SK-N-MC (cell line): ENCODE measurements around the gene ALPK1.

Experiments
- EZH2 ChIP-seq: fragments of 200-600 bp; sonication (generic); IDR thresholded peaks from one replicate; pipeline ENCODE4 v1.6.1; 2017; ENCODE audit warnings: antibody characterized with exemption
- POLR2AphosphoS5 ChIP-seq: IDR thresholded peaks from 2 replicates; pipeline ENCODE4 v1.6.1; 2012; ENCODE audit warnings: mild to moderate bottlenecking, low read depth, low read length, borderline replicate concordance

DNA sequence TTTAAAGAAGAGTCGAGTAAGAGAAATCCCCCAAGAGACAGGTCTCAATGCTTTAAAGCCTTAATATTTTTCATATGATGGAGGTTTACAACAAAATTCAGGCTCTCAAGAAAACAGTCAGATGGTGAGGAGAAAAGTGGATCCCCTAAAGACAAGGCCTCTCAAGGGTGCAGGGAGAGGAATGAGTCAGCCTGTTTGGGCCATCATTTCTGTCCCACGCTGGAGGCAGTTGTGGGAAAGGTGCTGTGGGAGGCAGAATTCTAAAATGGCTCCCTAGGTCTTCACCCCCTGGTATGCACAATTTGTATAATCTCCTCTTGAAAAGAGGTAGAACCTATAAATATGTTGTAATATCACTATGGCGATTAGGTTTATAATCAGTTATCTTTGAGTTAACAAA, 6.8 kb upstream of the ALPK1 start:
- no peak for TF ChIP-seq POLR2AphosphoS5
- no peak for TF ChIP-seq EZH2
